PC-3 (cell line): ENCODE results near the gene IL20RB. TPM values are rescaled to one million over a fixed set of nuclear protein-coding genes. Genes with fewer than 3 reads are reported as not detected.

Source experiments
- ATAC-seq: fragments of 200-7000 bp; cut with Tn5 transposase; 2 replicates; pipeline ENCODE4 v1.9.1; 2020; ENCODE audit warnings: mild to moderate bottlenecking, moderate library complexity
- BruUV-seq: library from RNA; stranded (reverse); fragments of 400-500 nt; replicated peaks from 2 replicates; lab custom pipeline; 2021; lab: Mats Ljungman, UMichigan
- CTCF ChIA-PET: fragments of 300-600 bp; sonication (Branson Sonifier 250); formaldehyde crosslinking; loops from one replicate; lab custom pipeline; 2022; ENCODE audit warnings: antibody characterized with exemption; lab: Charles Lee
- POLR2A ChIA-PET: fragments of 300-600 bp; sonication (Branson Sonifier 250); formaldehyde crosslinking; loops from one replicate; lab custom pipeline; 2022; ENCODE audit warnings: antibody characterized with exemption; ENCODE audit not compliant: unreplicated experiment; lab: Charles Lee
- DNase-seq: peaks from one replicate; pipeline ENCODE4 v3.0.0-alpha.2; 2015
- H2AFZ ChIP-seq: fragments of 300-600 bp; sonication (generic); 2 replicates; pipeline ENCODE4 v1.6.0; 2016; ENCODE audit warnings: antibody characterized with exemption, low read length
- H3F3A ChIP-seq: fragments of 300-600 bp; sonication (generic); one replicate; pipeline ENCODE4 v1.6.0; 2017; ENCODE audit warnings: antibody characterized with exemption, low read length, control low read depth, mild to moderate bottlenecking; ENCODE audit not compliant: unreplicated experiment
- H3K27ac ChIP-seq: fragments of 300-600 bp; sonication (generic); 2 replicates; pipeline ENCODE4 v1.5.1; 2016; ENCODE audit warnings: mild to moderate bottlenecking, low read length
- H3K27me3 ChIP-seq: fragments of 300-600 bp; sonication (generic); 2 replicates; pipeline ENCODE4 v1.6.1; 2016; ENCODE audit warnings: low read length, mixed read lengths
- H3K36me3 ChIP-seq: fragments of 300-600 bp; sonication (generic); 2 replicates; pipeline ENCODE4 v1.6.1; 2016; ENCODE audit warnings: low read depth, mixed run types, low read length, mixed read lengths
- H3K4me1 ChIP-seq: fragments of 300-600 bp; sonication (generic); 2 replicates; pipeline ENCODE4 v1.5.1; 2016; ENCODE audit warnings: low read length; ENCODE audit not compliant: insufficient read depth
- H3K4me2 ChIP-seq: fragments of 300-600 bp; sonication (generic); 2 replicates; pipeline ENCODE4 v1.6.0; 2016; ENCODE audit warnings: low read length
- H3K4me3 ChIP-seq: fragments of 300-600 bp; sonication (generic); 2 replicates; pipeline ENCODE4 v1.5.1; 2016; ENCODE audit warnings: mild to moderate bottlenecking, low read length, mixed read lengths
- H3K79me2 ChIP-seq: fragments of 300-600 bp; sonication (generic); 2 replicates; pipeline ENCODE4 v1.6.1; 2017; ENCODE audit warnings: low read length, mixed read lengths
- H3K9ac ChIP-seq: fragments of 300-600 bp; sonication (generic); 2 replicates; pipeline ENCODE4 v1.6.0; 2016; ENCODE audit warnings: mild to moderate bottlenecking, low read length
- H3K9me2 ChIP-seq: fragments of 300-600 bp; sonication (generic); replicated peaks from 2 replicates; pipeline ENCODE4 v1.6.1; 2016; ENCODE audit warnings: mixed run types, low read length, mixed read lengths
- H3K9me3 ChIP-seq: fragments of 300-600 bp; sonication (generic); 2 replicates; pipeline ENCODE4 v1.6.1; 2016; ENCODE audit warnings: low read length, mixed read lengths
- H4K20me1 ChIP-seq: fragments of 300-600 bp; sonication (generic); 2 replicates; pipeline ENCODE4 v1.6.1; 2016; ENCODE audit warnings: low read length, mixed read lengths
- EZH2 ChIP-seq: fragments of 300-600 bp; sonication (generic); IDR thresholded peaks from one replicate; pipeline ENCODE4 v1.6.1; 2017; ENCODE audit warnings: antibody characterized with exemption, mild to moderate bottlenecking, low read length; ENCODE audit not compliant: unreplicated experiment
- EZH2phosphoT487 ChIP-seq: fragments of 300-600 bp; sonication (generic); IDR thresholded peaks from 2 replicates; pipeline ENCODE4 v1.6.1; 2018; ENCODE audit warnings: mild to moderate bottlenecking, antibody characterized with exemption, low read length, borderline replicate concordance
- intact Hi-C: fragments of 100-400 bp; cut with micrococcal nuclease; formaldehyde crosslinking; loops from 2 replicates; pipeline ENCODE4 v1.9.0; 2023
- total RNA-seq: library from RNA; depleted of rRNA; stranded (reverse); fragments of >200 nt; gene quantifications from 2 replicates; pipeline ENCODE4 v1.2.3, GENCODE V29; 2014
- TF ChIP-seq, protein P1 (sequence below): fragments of 300-600 bp; sonication (generic); conservative IDR thresholded peaks from 2 replicates; pipeline ENCODE4 v1.5.1; 2017; ENCODE audit warnings: antibody characterized with exemption, low read depth, mild to moderate bottlenecking, low read length

The IL20RB gene
- total RNA-seq, 1 experiment from 2014 or later = 0.73 TPM

DNA sequence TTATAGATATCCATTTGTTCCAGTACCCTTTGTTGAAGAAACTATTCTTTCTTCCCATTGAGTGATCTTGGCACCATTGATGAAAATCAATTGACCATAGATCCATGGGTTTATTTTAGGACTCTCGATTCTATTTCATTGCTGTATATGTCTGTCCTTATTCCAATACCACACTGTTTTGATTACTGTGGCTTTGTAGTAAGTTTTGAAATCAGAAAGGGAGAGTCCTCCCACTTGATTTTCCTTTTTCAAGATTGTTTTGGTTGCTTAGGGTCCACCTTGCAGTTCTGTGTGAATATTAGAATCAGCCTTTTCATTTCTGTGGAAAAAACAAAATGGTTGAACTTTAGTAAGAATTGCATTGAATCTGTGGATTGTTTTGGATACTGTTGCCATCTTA, 20.6 kb upstream of the IL20RB start:
- intact Hi-C loops = loop anchor here (10.0 kb wide), 2 partner anchors 72 to 182 kb away; partner anchors contain the start of genes NCK1 and STAG1
- no peaks in the 10 kb centered on the region for H3F3A ChIP-seq
- peaks cover 5% of the 10 kb centered on the region; the same call in 1 of the 2 replicates for H3K36me3 ChIP-seq
- DNase-seq (no peak), ATAC-seq (no peak)
- H3K9ac ChIP-seq = no peak overlapping the region
- H4K20me1 ChIP-seq = no peaks in the 10 kb centered on the region
- peaks cover 40% of the 10 kb centered on the region for H3K79me2 ChIP-seq
- no peaks in the 10 kb centered on the region for H3K9me3 ChIP-seq
- H3K27me3 ChIP-seq = no peaks in the 10 kb centered on the region
- H3K9me2 ChIP-seq = no peaks in the 10 kb centered on the region
- TF ChIP-seq, protein P1, sequence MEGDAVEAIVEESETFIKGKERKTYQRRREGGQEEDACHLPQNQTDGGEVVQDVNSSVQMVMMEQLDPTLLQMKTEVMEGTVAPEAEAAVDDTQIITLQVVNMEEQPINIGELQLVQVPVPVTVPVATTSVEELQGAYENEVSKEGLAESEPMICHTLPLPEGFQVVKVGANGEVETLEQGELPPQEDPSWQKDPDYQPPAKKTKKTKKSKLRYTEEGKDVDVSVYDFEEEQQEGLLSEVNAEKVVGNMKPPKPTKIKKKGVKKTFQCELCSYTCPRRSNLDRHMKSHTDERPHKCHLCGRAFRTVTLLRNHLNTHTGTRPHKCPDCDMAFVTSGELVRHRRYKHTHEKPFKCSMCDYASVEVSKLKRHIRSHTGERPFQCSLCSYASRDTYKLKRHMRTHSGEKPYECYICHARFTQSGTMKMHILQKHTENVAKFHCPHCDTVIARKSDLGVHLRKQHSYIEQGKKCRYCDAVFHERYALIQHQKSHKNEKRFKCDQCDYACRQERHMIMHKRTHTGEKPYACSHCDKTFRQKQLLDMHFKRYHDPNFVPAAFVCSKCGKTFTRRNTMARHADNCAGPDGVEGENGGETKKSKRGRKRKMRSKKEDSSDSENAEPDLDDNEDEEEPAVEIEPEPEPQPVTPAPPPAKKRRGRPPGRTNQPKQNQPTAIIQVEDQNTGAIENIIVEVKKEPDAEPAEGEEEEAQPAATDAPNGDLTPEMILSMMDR = no peak
- no peak for TF ChIP-seq EZH2
- no peak overlapping the region for H3K4me2 ChIP-seq
- H3K4me1 ChIP-seq = peaks cover 8% of the 10 kb centered on the region; the same call in 1 of the 2 replicates
- BruUV-seq = no TSS peak
- no peak overlapping the region for H3K27ac ChIP-seq
- CTCF ChIA-PET = interaction anchor here (0.6 kb wide), 1 partner anchor 14 kb away, joined by 3 read pairs; no protein-coding TSS in a partner anchor
- H2AFZ ChIP-seq = no peak overlapping the region
- H3K4me3 ChIP-seq = no peak overlapping the region
- POLR2A ChIA-PET = no interaction called here

DNA sequence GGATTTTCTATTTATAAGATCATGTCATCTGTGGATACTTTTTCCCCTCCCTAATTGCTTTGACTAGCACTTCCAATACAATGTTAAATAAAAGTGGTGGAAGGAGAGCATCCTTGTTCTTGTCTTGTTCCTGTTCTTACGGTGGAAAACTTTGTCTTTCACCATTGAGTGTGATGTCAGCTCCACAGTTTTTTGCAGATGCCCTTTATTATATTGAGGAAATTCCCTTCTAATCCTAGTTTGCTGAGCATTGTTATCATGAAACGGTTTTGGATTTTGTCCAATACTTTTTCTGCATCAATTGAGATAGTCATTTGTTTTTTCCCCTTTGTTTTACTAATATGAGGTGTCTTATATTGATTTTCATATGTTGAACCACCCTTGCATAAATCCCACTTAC, 19.9 kb upstream of the IL20RB start:
- Histone ChIP-seq H3K79me2 (peaks cover 35% of the 10 kb centered on the region), H2AFZ (no peak overlapping the region), H3K9ac (no peak overlapping the region), H3K9me3 (no peaks in the 10 kb centered on the region), H3K27me3 (no peaks in the 10 kb centered on the region), H3K4me2 (no peak overlapping the region), H3K36me3 (peaks cover 5% of the 10 kb centered on the region; the same call in 1 of the 2 replicates), H3K4me3 (no peak overlapping the region), H3K4me1 (peaks cover 7% of the 10 kb centered on the region; the same call in 1 of the 2 replicates), H3K27ac (no peak overlapping the region), H3F3A (no peaks in the 10 kb centered on the region), H3K9me2 (no peaks in the 10 kb centered on the region), H4K20me1 (no peaks in the 10 kb centered on the region)
- TF ChIP-seq EZH2phosphoT487 (no peak), EZH2 (no peak)
- TF ChIP-seq, protein P1 = no peak
- no TSS peak for BruUV-seq
- DNase-seq = no peak
- intact Hi-C loops = loop anchor here (10.0 kb wide), 2 partner anchors 73 to 183 kb away; partner anchors contain the start of genes NCK1 and STAG1
- ChIA-PET CTCF (interaction anchor here (0.6 kb wide), 1 partner anchor 14 kb away, joined by 3 read pairs; no protein-coding TSS in a partner anchor), POLR2A (no interaction called here)
- ATAC-seq = 0 out of 2 replicates have a peak, but pooled peaks have one; percentile 20

DNA sequence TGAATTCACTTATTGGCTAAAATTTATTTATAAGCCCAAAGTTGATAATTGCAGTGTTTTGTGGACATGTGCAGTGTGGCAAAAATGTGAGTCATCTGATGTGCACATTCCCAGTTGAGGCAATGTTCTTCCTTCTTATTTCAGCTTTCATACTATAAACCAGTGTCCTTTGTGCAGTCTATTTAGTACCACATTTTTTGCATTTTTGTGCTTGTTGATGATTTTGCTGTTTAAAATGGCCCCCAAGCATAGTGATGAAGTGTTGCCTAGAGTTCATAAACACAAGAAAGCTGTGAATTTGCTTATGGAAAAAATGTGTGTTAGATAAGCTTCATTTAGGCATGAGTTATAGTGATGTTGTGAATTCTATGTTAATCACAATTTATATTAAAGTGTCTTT, 19.4 kb upstream of the IL20RB start:
- Histone ChIP-seq H3K79me2 (peaks cover 35% of the 10 kb centered on the region), H3K27me3 (no peaks in the 10 kb centered on the region), H3K4me2 (no peak overlapping the region), H3K9me3 (no peaks in the 10 kb centered on the region), H3K36me3 (peaks cover 5% of the 10 kb centered on the region; the same call in 1 of the 2 replicates), H3K9ac (no peak overlapping the region), H3F3A (no peaks in the 10 kb centered on the region), H3K4me3 (no peak overlapping the region), H3K27ac (no peak overlapping the region), H3K9me2 (no peaks in the 10 kb centered on the region), H2AFZ (no peak overlapping the region), H3K4me1 (peaks cover 7% of the 10 kb centered on the region; the same call in 1 of the 2 replicates), H4K20me1 (no peaks in the 10 kb centered on the region)
- no TSS peak for BruUV-seq
- TF ChIP-seq EZH2 (no peak), EZH2phosphoT487 (no peak)
- TF ChIP-seq, protein P1 = no peak
- intact Hi-C loops = loop anchor here (10.0 kb wide), 2 partner anchors 74 to 184 kb away; partner anchors contain the start of genes NCK1 and STAG1
- ChIA-PET CTCF (no interaction called here), POLR2A (no interaction called here)
- ATAC-seq (0 out of 2 replicates have a peak, but pooled peaks have one; percentile 27), DNase-seq (peak; percentile 23)
